ENCODE measurements around the gene TDRD1.
"Not testable (repeated sequence)": the region's sequence is repeated elsewhere in the genome, so short reads cannot be mapped to it uniquely, and the experiment has no call there.

TDRD1 gene

GRCh38 chr10:114179148-114179547, at the start of gene TDRD1:
Gene TDRD1, plus strand, starts transcription at chr10:114179353. Its CDS starts 8,479 bp downstream, at chr10:114187832.
- FAIRE-seq, result no peak

- FAIRE-seq, result no peak
Observed at GRCh38 chr10:114131094-114131493, 48.1 kb upstream of the TDRD1 start.

GRCh38 chr10:114135476-114135875, 43.7 kb upstream of the TDRD1 start:
- FAIRE-seq, result no peak

- FAIRE-seq, result no peak
Observed at GRCh38 chr10:114138581-114138980, 40.6 kb upstream of the TDRD1 start.

- FAIRE-seq, result no peak
Observed at GRCh38 chr10:114140036-114140435, 39.1 kb upstream of the TDRD1 start.

GRCh38 chr10:114140827-114141226, 38.3 kb upstream of the TDRD1 start:
- not testable (repeated sequence) for FAIRE-seq

GRCh38 chr10:114142018-114142417, 37.1 kb upstream of the TDRD1 start:
- no peak for FAIRE-seq

GRCh38 chr10:114143160-114143559, 36.0 kb upstream of the TDRD1 start:
- FAIRE-seq, result no peak

GRCh38 chr10:114149476-114149875, 29.7 kb upstream of the TDRD1 start:
- not testable (repeated sequence) for FAIRE-seq

GRCh38 chr10:114151486-114151885, 27.7 kb upstream of the TDRD1 start:
- FAIRE-seq, result no peak

- FAIRE-seq, result no peak
Observed at GRCh38 chr10:114151892-114152291, 27.3 kb upstream of the TDRD1 start.

- no peak for FAIRE-seq
Observed at GRCh38 chr10:114157912-114158311, 21.2 kb upstream of the TDRD1 start.

GRCh38 chr10:114163062-114163461, 16.1 kb upstream of the TDRD1 start:
- no peak for FAIRE-seq

GRCh38 chr10:114166043-114166442, 13.1 kb upstream of the TDRD1 start:
- FAIRE-seq, result no peak

- no peak for FAIRE-seq
Observed at GRCh38 chr10:114166494-114166893, 12.7 kb upstream of the TDRD1 start.

GRCh38 chr10:114167985-114168384, 11.2 kb upstream of the TDRD1 start:
- FAIRE-seq, result no peak

GRCh38 chr10:114168450-114169009, 10.6 kb upstream of the TDRD1 start:
- FAIRE-seq, result no peak

GRCh38 chr10:114172216-114172615, 6.9 kb upstream of the TDRD1 start:
- FAIRE-seq, result no peak

GRCh38 chr10:114172776-114173602, 6.2 kb upstream of the TDRD1 start:
- peak; percentile 36 for FAIRE-seq

- no peak for FAIRE-seq
Observed at GRCh38 chr10:114173603-114173920, 5.6 kb upstream of the TDRD1 start.

GRCh38 chr10:114173921-114174694, 5.0 kb upstream of the TDRD1 start, which contains the start of gene CCDC186:
Gene CCDC186, minus strand, starts transcription at chr10:114174203. Its CDS starts 10,935 bp downstream, at chr10:114163268.
- FAIRE-seq, result peak; percentile 49

- FAIRE-seq, result peak; percentile 43
Observed at GRCh38 chr10:114174695-114175188, 4.4 kb upstream of the TDRD1 start.

GRCh38 chr10:114175667-114176066, 3.5 kb upstream of the TDRD1 start:
- no peak for FAIRE-seq

Data from colon (tissue), 2 donors.